GM12878 (cell line): ENCODE results near the gene NEK7. TPM values are rescaled to one million over a fixed set of nuclear protein-coding genes. Genes with fewer than 3 reads are reported as not detected.

Source experiments
- ATAC-seq: fragments of 200-7000 bp; cut with Tn5 transposase; 3 replicates; pipeline ENCODE4 v1.9.1; 2020; ENCODE audit warnings: mild to moderate bottlenecking, moderate library complexity
- BruUV-seq: library from RNA; stranded (reverse); fragments of 400-500 nt; replicated peaks from 2 replicates; lab custom pipeline; 2021; lab: Mats Ljungman, UMichigan
- CTCF ChIA-PET: fragments of 300-600 bp; sonication (Branson Sonifier 250); formaldehyde crosslinking; extraction: SDS; loops from one replicate; lab custom pipeline; 2021; ENCODE audit warnings: inconsistent platforms; lab: Yijun Ruan, JAX
- POLR2A ChIA-PET: fragments of 350-600 bp; formaldehyde crosslinking; extraction: SDS; loops from one replicate; lab custom pipeline; 2021; ENCODE audit warnings: inconsistent platforms; lab: Charles Lee
- RAD21 ChIA-PET: fragments of 300-600 bp; sonication (Branson Sonifier 250); formaldehyde crosslinking; loops from one replicate; lab custom pipeline; 2023; ENCODE audit warnings: antibody characterized with exemption; ENCODE audit not compliant: unreplicated experiment; lab: Charles Lee
- SMC1A ChIA-PET: fragments of 300-600 bp; sonication (Branson Sonifier 250); formaldehyde crosslinking; loops from one replicate; lab custom pipeline; 2023; ENCODE audit not compliant: unreplicated experiment, uncharacterized antibody; lab: Charles Lee
- DNase-seq: peaks from one replicate; pipeline ENCODE4 v3.0.0-alpha.2; 2011; ENCODE audit warnings: low read depth, low spot score
- FAIRE-seq: peaks from 3 replicates; lab custom pipeline; 2011; peaks lifted over from hg19 to GRCh38; lab: Jason Lieb, UNC
- H2AFZ ChIP-seq: 2 replicates; pipeline ENCODE4 v1.6.0; 2011; ENCODE audit warnings: low read depth, low read length, control low read depth; ENCODE audit not compliant: control insufficient read depth
- H3K27ac ChIP-seq: 2 replicates; pipeline ENCODE4 v1.5.1; 2011; ENCODE audit warnings: control low read depth; ENCODE audit not compliant: control insufficient read depth, insufficient read depth
- H3K27me3 ChIP-seq, 2 experiments: replicated peaks in 1 of 2; 2 replicates each; pipeline versions ENCODE4 v1.6.0 to v1.6.1; 2011; ENCODE audit warnings: low read length in 1 of 2; ENCODE audit not compliant: control insufficient read depth in 2 of 2, insufficient read depth in 2 of 2
- H3K36me3 ChIP-seq, 2 experiments: 2 replicates each; pipeline ENCODE4 v1.5.1; 2011; ENCODE audit warnings: low read length in 1 of 2; ENCODE audit not compliant: control insufficient read depth in 2 of 2, insufficient read depth in 2 of 2
- H3K4me1 ChIP-seq: 2 replicates; pipeline ENCODE4 v1.6.1; 2011; ENCODE audit warnings: mild to moderate bottlenecking, low read length, moderate library complexity, mixed read lengths; ENCODE audit not compliant: control insufficient read depth, insufficient read depth
- H3K4me2 ChIP-seq: 2 replicates; pipeline ENCODE4 v1.6.0; 2011; ENCODE audit warnings: control low read depth; ENCODE audit not compliant: control insufficient read depth, insufficient read depth
- H3K4me3 ChIP-seq: fragments of 200-600 bp; sonication (generic); 2 replicates; pipeline ENCODE4 v1.5.1; 2016
- H3K79me2 ChIP-seq: 2 replicates; pipeline ENCODE4 v1.6.0; 2011; ENCODE audit warnings: low read length; ENCODE audit not compliant: control insufficient read depth, insufficient read depth
- H3K9ac ChIP-seq: 2 replicates; pipeline ENCODE4 v1.8.0; 2011; ENCODE audit warnings: low read length, control low read depth, mixed read lengths; ENCODE audit not compliant: control insufficient read depth, insufficient read depth
- H3K9me3 ChIP-seq: replicated peaks from 3 replicates; pipeline ENCODE4 v1.5.1; 2011; ENCODE audit warnings: mild to moderate bottlenecking, low read length; ENCODE audit not compliant: control insufficient read depth, insufficient read depth
- H4K20me1 ChIP-seq: 2 replicates; pipeline ENCODE4 v1.6.0; 2011; ENCODE audit not compliant: control insufficient read depth, insufficient read depth
- ATF3 ChIP-seq: IDR thresholded peaks from 2 replicates; pipeline ENCODE4 v1.6.1; 2011; ENCODE audit warnings: low read depth, mild to moderate bottlenecking, low read length, moderate library complexity, borderline replicate concordance; ENCODE audit errors: extremely low read depth
- CBX3 ChIP-seq: fragments of 200-600 bp; sonication (generic); IDR thresholded peaks from 2 replicates; pipeline ENCODE4 v1.6.1; 2016; ENCODE audit warnings: low read depth, borderline replicate concordance
- FOXM1 ChIP-seq: IDR thresholded peaks from 2 replicates; pipeline ENCODE4 v1.6.1; 2012; ENCODE audit warnings: low read depth, mild to moderate bottlenecking, inconsistent platforms, low read length, moderate library complexity
- HDAC2 ChIP-seq: fragments of 200-600 bp; sonication (generic); IDR thresholded peaks from 2 replicates; pipeline ENCODE4 v1.6.1; 2017
- IKZF2 ChIP-seq, 2 experiments: fragments of 450-650 bp; IDR thresholded peaks; 2 replicates each; pipeline ENCODE4 v1.6.1; 2017; ENCODE audit warnings: mild to moderate bottlenecking in 2 of 2, moderate library complexity in 2 of 2
- IRF4 ChIP-seq: IDR thresholded peaks from 2 replicates; pipeline ENCODE4 v1.6.1; 2011; ENCODE audit warnings: low read depth, low read length
- KAT2A ChIP-seq: conservative IDR thresholded peaks from 2 replicates; pipeline ENCODE4 v1.6.1; 2011; ENCODE audit warnings: low read depth, low read length; ENCODE audit not compliant: control insufficient read depth
- NR2C1 ChIP-seq: fragments of 450-650 bp; IDR thresholded peaks from 2 replicates; pipeline ENCODE4 v1.6.1; 2017; ENCODE audit warnings: antibody characterized with exemption, mild to moderate bottlenecking, moderate library complexity
- NR2F1 ChIP-seq: fragments of 450-650 bp; conservative IDR thresholded peaks from 2 replicates; pipeline ENCODE4 v1.6.1; 2017; ENCODE audit warnings: mild to moderate bottlenecking
- PML ChIP-seq: IDR thresholded peaks from 2 replicates; pipeline ENCODE4 v1.6.1; 2012; ENCODE audit warnings: low read length, inconsistent platforms
- POU2F2 ChIP-seq: IDR thresholded peaks from 3 replicates; pipeline ENCODE4 v1.6.1; 2011; ENCODE audit warnings: low read depth, mild to moderate bottlenecking, low read length, borderline replicate concordance
- SIN3A ChIP-seq: IDR thresholded peaks from 2 replicates; pipeline ENCODE4 v1.6.1; 2012; ENCODE audit warnings: low read depth, low read length, improper control_type of control experiment
- SKIL ChIP-seq: fragments of 450-650 bp; IDR thresholded peaks from 2 replicates; pipeline ENCODE4 v1.6.1; 2017; ENCODE audit warnings: mild to moderate bottlenecking, low read depth, inconsistent platforms; ENCODE audit not compliant: poor library complexity, severe bottlenecking
- SMARCA5 ChIP-seq: fragments of 450-650 bp; IDR thresholded peaks from 2 replicates; pipeline ENCODE4 v1.6.1; 2017; ENCODE audit warnings: mild to moderate bottlenecking
- STAT1 ChIP-seq: fragments of 450-650 bp; conservative IDR thresholded peaks from 2 replicates; pipeline ENCODE4 v1.6.1; 2014; ENCODE audit warnings: antibody characterized with exemption, mild to moderate bottlenecking
- TBL1XR1 ChIP-seq: IDR thresholded peaks from 2 replicates; pipeline ENCODE4 v1.6.1; 2012; ENCODE audit warnings: low read depth, low read length, improper control_type of control experiment
- YBX1 ChIP-seq: fragments of 450-650 bp; IDR thresholded peaks from 2 replicates; pipeline ENCODE4 v1.6.1; 2016; ENCODE audit warnings: antibody characterized with exemption
- ZNF207 ChIP-seq: fragments of 450-650 bp; IDR thresholded peaks from 2 replicates; pipeline ENCODE4 v1.6.1; 2014; ENCODE audit warnings: antibody characterized with exemption, mild to moderate bottlenecking, borderline replicate concordance
- WGBS: methylation state at CpG from one replicate; pipeline ENCODE4 v1.1.6; 2016; ENCODE audit warnings: low lambda C conversion rate; ENCODE audit not compliant: insufficient replicate concordance, insufficient coverage; ENCODE audit errors: missing lambda C conversion rate; 5-methylcytosine and 5-hydroxymethylcytosine counted together
- in situ Hi-C: fragments of 300-500 bp; cut with MboI; formaldehyde crosslinking; loops from 9 replicates; pipeline ENCODE4 v1.14.3; 2018; ENCODE audit warnings: mixed read lengths
- intact Hi-C: fragments of 100-400 bp; cut with micrococcal nuclease; formaldehyde crosslinking; loops from one replicate; pipeline ENCODE4 v1.14.2; 2022; ENCODE audit not compliant: unreplicated experiment
- polyA plus RNA-seq, 11 experiments: library from polyadenylated mRNA; depleted of rRNA in 4 of 11; unstranded in 6 of 11; stranded (reverse) in 5 of 11; fragments of >200 nt; fragmentation: Nextera tagmentation in 4 of 11; fragmentation: Illumina TruSeq in 1 of 11; extraction: Ambion mirVana in 4 of 11; extraction: Trizol in 1 of 11; gene quantifications; 1 replicate in 1 of 11; 2 replicates in 10 of 11; pipeline versions ENCODE4 v1.2.1 to v1.2.3, GENCODE V29; 2011 to 2016; ENCODE audit warnings: inconsistent platforms in 2 of 11, missing spikeins in 2 of 11, low read depth in 1 of 11
- total RNA-seq, 4 experiments: library from RNA; depleted of rRNA in 3 of 4; stranded (reverse); fragments of >200 nt in 3 of 4; fragmentation: Illumina TruSeq in 1 of 4; extraction: Trizol in 1 of 4; gene quantifications; 2 replicates each; pipeline versions ENCODE4 v1.2.1 to v1.2.3, GENCODE V29; 2013 to 2021
- TF ChIP-seq, protein P1 (sequence below): fragments of 450-650 bp; formaldehyde crosslinking; IDR thresholded peaks from 2 replicates; pipeline ENCODE4 v1.5.0; 2022; ENCODE audit warnings: mild to moderate bottlenecking, missing genetic modification characterization
- TF ChIP-seq, protein P2 (sequence below): IDR thresholded peaks from 2 replicates; pipeline ENCODE4 v1.6.1; 2011; ENCODE audit warnings: low read depth, low read length, improper control_type of control experiment, borderline replicate concordance

The NEK7 gene
- total and polyA plus RNA-seq, 10 of the 15 experiments (the other 5 are each of a cell fraction or from before 2014, with no cell fraction given), result 9.4 to 77.7 (median 24.0) TPM

DNA sequence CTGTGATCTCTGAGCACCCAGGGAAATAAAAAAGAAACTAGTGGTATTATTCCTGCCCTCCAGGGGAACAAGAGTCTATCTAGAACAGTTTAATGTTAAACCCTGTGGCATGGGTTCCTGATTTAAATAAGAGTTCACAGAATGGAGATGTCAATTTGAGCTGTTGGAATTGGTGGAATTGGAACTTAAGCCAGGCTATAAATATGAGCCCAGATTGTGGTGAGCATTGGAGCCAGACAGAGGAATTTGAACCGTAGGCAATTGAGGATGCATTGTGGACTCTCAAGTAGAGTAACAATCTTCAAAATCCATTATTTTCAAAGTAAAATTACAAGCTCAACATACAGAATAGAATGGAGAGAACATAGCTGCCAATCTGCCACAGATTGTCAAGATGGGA lies 98.2 kb downstream of the NEK7 start:
- ChIA-PET SMC1A (interaction anchor here (1.1 to 7.1 kb wide), 7 partner anchors 10 to 105 kb away, joined by 3 to 44 read pairs (median 3); partner anchors contain the start of gene NEK7), CTCF (interaction anchor here (1.0 to 1.4 kb wide), 3 partner anchors 10 to 96 kb away, joined by 4 read pairs; no protein-coding TSS in a partner anchor), RAD21 (interaction anchor here (1.5 kb wide), 2 partner anchors 82 to 98 kb away, joined by 3 to 4 read pairs; no protein-coding TSS in a partner anchor), POLR2A (interaction anchor here (1.1 to 1.5 kb wide), 2 partner anchors 89 to 414 kb away, joined by 3 read pairs; no protein-coding TSS in a partner anchor)
- BruUV-seq, result no TSS peak
- H3K27me3 ChIP-seq, result no peaks in the 10 kb centered on the region
- no peak for TF ChIP-seq SIN3A
- no peak for TF ChIP-seq NR2C1
- TF ChIP-seq IKZF2 (IDR thresholded peaks at IDR 0.05), result no peak
- TF ChIP-seq IRF4, result no peak
- no peak for TF ChIP-seq POU2F2
- no peak for TF ChIP-seq YBX1
- TF ChIP-seq CBX3, result no peak
- TF ChIP-seq, protein P1, sequence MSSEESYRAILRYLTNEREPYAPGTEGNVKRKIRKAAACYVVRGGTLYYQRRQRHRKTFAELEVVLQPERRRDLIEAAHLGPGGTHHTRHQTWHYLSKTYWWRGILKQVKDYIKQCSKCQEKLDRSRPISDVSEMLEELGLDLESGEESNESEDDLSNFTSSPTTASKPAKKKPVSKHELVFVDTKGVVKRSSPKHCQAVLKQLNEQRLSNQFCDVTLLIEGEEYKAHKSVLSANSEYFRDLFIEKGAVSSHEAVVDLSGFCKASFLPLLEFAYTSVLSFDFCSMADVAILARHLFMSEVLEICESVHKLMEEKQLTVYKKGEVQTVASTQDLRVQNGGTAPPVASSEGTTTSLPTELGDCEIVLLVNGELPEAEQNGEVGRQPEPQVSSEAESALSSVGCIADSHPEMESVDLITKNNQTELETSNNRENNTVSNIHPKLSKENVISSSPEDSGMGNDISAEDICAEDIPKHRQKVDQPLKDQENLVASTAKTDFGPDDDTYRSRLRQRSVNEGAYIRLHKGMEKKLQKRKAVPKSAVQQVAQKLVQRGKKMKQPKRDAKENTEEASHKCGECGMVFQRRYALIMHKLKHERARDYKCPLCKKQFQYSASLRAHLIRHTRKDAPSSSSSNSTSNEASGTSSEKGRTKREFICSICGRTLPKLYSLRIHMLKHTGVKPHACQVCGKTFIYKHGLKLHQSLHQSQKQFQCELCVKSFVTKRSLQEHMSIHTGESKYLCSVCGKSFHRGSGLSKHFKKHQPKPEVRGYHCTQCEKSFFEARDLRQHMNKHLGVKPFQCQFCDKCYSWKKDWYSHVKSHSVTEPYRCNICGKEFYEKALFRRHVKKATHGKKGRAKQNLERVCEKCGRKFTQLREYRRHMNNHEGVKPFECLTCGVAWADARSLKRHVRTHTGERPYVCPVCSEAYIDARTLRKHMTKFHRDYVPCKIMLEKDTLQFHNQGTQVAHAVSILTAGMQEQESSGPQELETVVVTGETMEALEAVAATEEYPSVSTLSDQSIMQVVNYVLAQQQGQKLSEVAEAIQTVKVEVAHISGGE (CRISPR knock-in tag), result no peak
- no peak for TF ChIP-seq FOXM1
- TF ChIP-seq STAT1, result no peak
- no peak for TF ChIP-seq ZNF207
- TF ChIP-seq ATF3, result no peak
- TF ChIP-seq SMARCA5, result no peak
- TF ChIP-seq HDAC2, result no peak
- no peak for TF ChIP-seq PML
- TF ChIP-seq, protein P2, sequence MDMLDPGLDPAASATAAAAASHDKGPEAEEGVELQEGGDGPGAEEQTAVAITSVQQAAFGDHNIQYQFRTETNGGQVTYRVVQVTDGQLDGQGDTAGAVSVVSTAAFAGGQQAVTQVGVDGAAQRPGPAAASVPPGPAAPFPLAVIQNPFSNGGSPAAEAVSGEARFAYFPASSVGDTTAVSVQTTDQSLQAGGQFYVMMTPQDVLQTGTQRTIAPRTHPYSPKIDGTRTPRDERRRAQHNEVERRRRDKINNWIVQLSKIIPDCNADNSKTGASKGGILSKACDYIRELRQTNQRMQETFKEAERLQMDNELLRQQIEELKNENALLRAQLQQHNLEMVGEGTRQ, result no peak
- no peak for TF ChIP-seq TBL1XR1
- no peak for TF ChIP-seq NR2F1
- TF ChIP-seq KAT2A, result no peak
- no peak for TF ChIP-seq SKIL
- no peak overlapping the region for H3K27ac ChIP-seq
- intact Hi-C loops, result no loop called here
- H3K9me3 ChIP-seq, result peaks cover 3% of the 10 kb centered on the region; the same call in 2 of the 3 replicates
- H3K4me2 ChIP-seq, result no peak overlapping the region
- H3K4me1 ChIP-seq, result peaks cover 16% of the 10 kb centered on the region
- no peaks in the 10 kb centered on the region; a peak in 1 of 4 replicates for H3K36me3 ChIP-seq
- FAIRE-seq (no peak), DNase-seq (no peak), ATAC-seq (no peak)
- in situ Hi-C loops, result no loop called here
- no peaks in the 10 kb centered on the region for H3K79me2 ChIP-seq
- 100% methylated on average over 1 of the region's 1 CpG for WGBS
- H2AFZ ChIP-seq, result no peak overlapping the region
- H3K9ac ChIP-seq, result no peak overlapping the region
- H4K20me1 ChIP-seq, result no peaks in the 10 kb centered on the region
- H3K4me3 ChIP-seq, result no peak overlapping the region
